Muscle of leg (tissue), 16 donors: Measurements from ENCODE around the gene SAMD11. TPM values are rescaled to one million over a fixed set of nuclear protein-coding genes. Genes with fewer than 3 reads are reported as not detected.
A peak's percentile ranks its signal among the peaks of the same experiment; 100 is the strongest.
"Not testable (repeated sequence)": the region's sequence is repeated elsewhere in the genome, so short reads cannot be mapped to it uniquely, and the experiment has no call there.

Experiments
- DNase-seq: peaks from one replicate; pipeline ENCODE4 v3.0.0; 2013
- H3K27ac ChIP-seq: one replicate; pipeline ENCODE4 v1.5.1; 2013; ENCODE audit warnings: mild to moderate bottlenecking, low read length, control low read depth
- H3K27me3 ChIP-seq: one replicate; pipeline ENCODE4 v1.6.1; 2013; ENCODE audit warnings: low read length; ENCODE audit not compliant: control insufficient read depth, insufficient read depth
- H3K36me3 ChIP-seq: one replicate; pipeline ENCODE4 v1.6.1; 2013; ENCODE audit warnings: low read length; ENCODE audit not compliant: control insufficient read depth, insufficient read depth
- H3K4me1 ChIP-seq: one replicate; pipeline ENCODE4 v1.6.1; 2013; ENCODE audit warnings: low read length; ENCODE audit not compliant: control insufficient read depth, insufficient read depth
- H3K4me3 ChIP-seq: one replicate; pipeline ENCODE4 v1.5.1; 2013; ENCODE audit warnings: low read length, control low read depth
- H3K9me3 ChIP-seq: replicated peaks from 2 replicates; pipeline ENCODE4 v1.6.1; 2013; ENCODE audit warnings: low read depth, low read length; ENCODE audit not compliant: control insufficient read depth
- WGBS: methylation state at CpG from one replicate; pipeline ENCODE4 v1.1.5; 2013; ENCODE audit warnings: missing lambda C conversion rate; ENCODE audit not compliant: insufficient coverage; 5-methylcytosine and 5-hydroxymethylcytosine counted together
- long read RNA-seq, 11 donors: transcript quantifications; one replicate each; lab custom pipeline, GENCODE V29; 2026
- polyA plus RNA-seq, 8 donors: library from polyadenylated mRNA; unstranded; fragments of 120-200 nt; gene quantifications; one replicate each; pipeline versions ENCODE4 v1.2.1 to v1.2.3, GENCODE V29; 2013; ENCODE audit warnings: inconsistent platforms in 1 of 8, low replicate concordance in 1 of 8; ENCODE audit not compliant: insufficient read length in 8 of 8, insufficient read depth in 1 of 8
- total RNA-seq: library from RNA; stranded (reverse); fragments of 120-200 nt; gene quantifications from one replicate; pipeline ENCODE4 v1.2.4, GENCODE V29; 2013

Gene SAMD11, protein sequence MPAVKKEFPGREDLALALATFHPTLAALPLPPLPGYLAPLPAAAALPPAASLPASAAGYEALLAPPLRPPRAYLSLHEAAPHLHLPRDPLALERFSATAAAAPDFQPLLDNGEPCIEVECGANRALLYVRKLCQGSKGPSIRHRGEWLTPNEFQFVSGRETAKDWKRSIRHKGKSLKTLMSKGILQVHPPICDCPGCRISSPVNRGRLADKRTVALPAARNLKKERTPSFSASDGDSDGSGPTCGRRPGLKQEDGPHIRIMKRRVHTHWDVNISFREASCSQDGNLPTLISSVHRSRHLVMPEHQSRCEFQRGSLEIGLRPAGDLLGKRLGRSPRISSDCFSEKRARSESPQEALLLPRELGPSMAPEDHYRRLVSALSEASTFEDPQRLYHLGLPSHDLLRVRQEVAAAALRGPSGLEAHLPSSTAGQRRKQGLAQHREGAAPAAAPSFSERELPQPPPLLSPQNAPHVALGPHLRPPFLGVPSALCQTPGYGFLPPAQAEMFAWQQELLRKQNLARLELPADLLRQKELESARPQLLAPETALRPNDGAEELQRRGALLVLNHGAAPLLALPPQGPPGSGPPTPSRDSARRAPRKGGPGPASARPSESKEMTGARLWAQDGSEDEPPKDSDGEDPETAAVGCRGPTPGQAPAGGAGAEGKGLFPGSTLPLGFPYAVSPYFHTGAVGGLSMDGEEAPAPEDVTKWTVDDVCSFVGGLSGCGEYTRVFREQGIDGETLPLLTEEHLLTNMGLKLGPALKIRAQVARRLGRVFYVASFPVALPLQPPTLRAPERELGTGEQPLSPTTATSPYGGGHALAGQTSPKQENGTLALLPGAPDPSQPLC
- total RNA-seq (8.1 TPM), polyA plus RNA-seq (1 to 10 TPM; 2.4 to 9.2 (median 6.2) TPM)
- long read RNA-seq, donor 1: 0 reads
- long read RNA-seq, donor 2: 0 reads
- long read RNA-seq, donor 3: 0 reads
- long read RNA-seq, donor 4: 0 reads
- long read RNA-seq, donor 5, partial matches to known transcripts: 17 of 18 reads
- long read RNA-seq, donor 5, other reads (novel, unspliced or antisense): 0 of 18 reads
- long read RNA-seq, donor 6: 0 reads
- long read RNA-seq, donor 7: 0 reads
- long read RNA-seq, donor 8: 0 reads
- long read RNA-seq, donor 9: 0 reads
- long read RNA-seq, donor 10: 0 reads
- long read RNA-seq, donor 11: 0 reads

- under 1% methylated on average over 65 of the region's 72 CpGs for WGBS
- Histone ChIP-seq H3K4me1 (peaks cover 37% of the 10 kb centered on the region), H3K27me3 (peaks cover 89% of the 10 kb centered on the region), H3K27ac (no peak within 1 kb of the TSS), H3K4me3 (peak within 1 kb of the TSS; percentile 35), H3K9me3 (no peaks in the 10 kb centered on the region), H3K36me3 (no peaks in the 10 kb centered on the region)
- DNase-seq: peak; percentile 95
These were observed at the start of gene SAMD11 for GRCh38 chr1:923131-923990. SAMD11 (plus strand) TSS chr1:923923; CDS start chr1:924432, 509 bp downstream.

GRCh38 chr1:876428-877208, 47.1 kb upstream of the SAMD11 start:
- WGBS: 51% methylated on average over 4 of the region's 8 CpGs

DNA sequence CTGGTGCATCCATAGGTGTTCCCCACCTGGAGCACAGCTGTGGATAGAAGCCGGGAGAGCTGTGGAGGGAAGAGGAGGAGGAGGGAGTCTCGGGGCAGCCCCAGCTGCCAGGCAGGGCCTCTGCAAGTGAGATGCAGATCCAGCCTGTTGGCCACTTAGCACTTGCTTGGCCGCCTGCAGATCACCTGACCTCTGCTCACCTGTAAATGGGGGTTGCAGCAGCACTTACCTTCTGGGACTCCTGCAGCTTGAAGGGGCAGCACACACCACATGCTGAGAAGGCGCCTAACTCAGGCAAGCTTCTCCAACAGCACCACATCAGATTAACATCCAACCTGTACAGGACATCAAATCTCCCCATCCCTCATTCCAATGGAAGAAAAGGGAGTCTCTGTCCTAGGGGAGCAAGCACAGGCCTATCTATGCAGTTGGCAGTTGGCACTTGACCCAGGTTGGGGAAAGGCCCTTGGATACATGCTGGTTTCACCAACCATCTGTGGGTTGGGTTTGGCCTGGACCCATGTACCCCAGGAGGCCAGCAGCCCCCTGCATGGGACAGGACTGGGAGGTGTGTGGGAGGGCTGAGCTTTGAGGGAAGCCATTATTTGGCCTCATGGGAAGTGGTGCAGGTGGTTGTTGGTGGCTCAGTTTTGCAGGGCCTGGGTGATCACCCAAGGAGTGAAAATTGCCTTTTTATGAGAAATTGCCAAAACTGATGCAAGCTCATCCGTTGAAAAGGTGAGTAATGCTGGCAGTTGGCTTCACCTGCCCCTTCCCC, 46.3 kb upstream of the SAMD11 start:
- not testable (repeated sequence) for H3K4me1 ChIP-seq, H3K27ac ChIP-seq, H3K36me3 ChIP-seq, H3K9me3 ChIP-seq, DNase-seq, H3K4me3 ChIP-seq
- peaks cover 23% of the 10 kb centered on the region for H3K27me3 ChIP-seq
- 27% methylated on average over 1 of the region's 5 CpGs for WGBS

More at GRCh38 chr1:876428-877208, 47.1 kb upstream of the SAMD11 start:
- H3K4me1 ChIP-seq, H3K27ac ChIP-seq, H3K9me3 ChIP-seq, H3K36me3 ChIP-seq, H3K4me3 ChIP-seq, DNase-seq: not testable (repeated sequence)
- peaks cover 20% of the 10 kb centered on the region for H3K27me3 ChIP-seq

- H3K27me3 ChIP-seq: peaks cover 12% of the 10 kb centered on the region
- not testable (repeated sequence) for H3K4me3 ChIP-seq, H3K36me3 ChIP-seq, H3K27ac ChIP-seq, DNase-seq, H3K9me3 ChIP-seq, H3K4me1 ChIP-seq
- WGBS: no CpG with 5 or more reads among the region's 2 CpGs
These were observed 43.2 kb upstream of the SAMD11 start for GRCh38 chr1:880511-880910.

- H3K27me3 ChIP-seq: peaks cover 12% of the 10 kb centered on the region
- not testable (repeated sequence) for H3K9me3 ChIP-seq, H3K27ac ChIP-seq, DNase-seq, H3K4me3 ChIP-seq, H3K4me1 ChIP-seq, H3K36me3 ChIP-seq
- WGBS: no CpG with 5 or more reads among the region's 2 CpGs
These were observed 42.8 kb upstream of the SAMD11 start for GRCh38 chr1:880915-881314.

DNA sequence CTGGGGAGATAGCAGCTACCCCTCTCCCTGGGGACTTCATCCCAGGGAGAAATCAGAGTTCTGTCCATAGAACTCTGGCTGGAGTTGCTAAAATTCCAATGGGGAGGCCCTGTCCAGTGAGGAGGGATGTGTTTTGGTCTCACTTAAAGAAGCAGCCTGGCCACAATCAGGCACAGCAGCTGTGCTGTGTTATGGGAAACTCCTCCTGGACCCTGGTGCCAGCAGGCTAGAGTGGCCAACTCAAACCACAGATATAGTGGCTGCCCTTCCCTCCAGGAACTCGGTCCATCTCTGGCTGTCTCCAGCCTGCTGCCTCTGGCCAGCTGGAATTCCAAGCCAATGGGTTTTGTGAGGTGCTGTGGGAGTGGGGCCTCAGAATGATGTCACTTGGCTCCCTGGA, 37.4 kb upstream of the SAMD11 start:
- Histone ChIP-seq H3K4me1 (no peaks in the 10 kb centered on the region), H3K27me3 (peaks cover 18% of the 10 kb centered on the region)

GRCh38 chr1:886760-887159, 37.0 kb upstream of the SAMD11 start:
- DNase-seq: no peak
- H3K36me3 ChIP-seq: no peaks in the 10 kb centered on the region
- WGBS: 84% methylated on average over 11 of the region's 11 CpGs
- peaks cover 18% of the 10 kb centered on the region for H3K27me3 ChIP-seq
- H3K9me3 ChIP-seq: no peaks in the 10 kb centered on the region
- H3K27ac ChIP-seq: no peak overlapping the region
- H3K4me3 ChIP-seq: no peak overlapping the region
- no peaks in the 10 kb centered on the region for H3K4me1 ChIP-seq

More for the DNA sequence above, 37.4 kb upstream of the SAMD11 start:
- Histone ChIP-seq H3K27ac (no peak overlapping the region), H3K4me3 (no peak overlapping the region), H3K9me3 (no peaks in the 10 kb centered on the region), H3K36me3 (no peaks in the 10 kb centered on the region)
- no peak for DNase-seq
- no CpG with 5 or more reads among the region's 1 CpG for WGBS

DNA sequence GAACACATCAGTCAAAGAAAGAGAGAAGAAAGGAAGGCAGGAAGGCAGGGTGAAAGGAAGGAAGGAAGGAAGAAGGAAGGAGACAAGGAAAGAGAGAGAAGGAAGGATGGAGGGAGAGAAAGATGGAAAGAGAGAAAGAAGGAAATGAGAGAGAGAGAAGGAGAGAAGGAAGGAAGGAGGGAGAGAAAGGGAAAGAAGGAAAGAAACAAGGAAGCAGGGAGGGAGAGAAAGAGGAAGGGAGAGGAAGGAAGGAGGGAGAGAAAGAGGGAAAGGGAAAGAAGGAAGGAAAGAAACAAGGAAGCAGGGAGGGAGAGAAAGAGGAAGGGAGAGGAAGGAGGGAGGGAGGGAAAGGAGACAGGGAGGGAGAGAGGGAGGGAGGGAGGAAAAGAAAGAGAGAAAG, 35.4 kb upstream of the SAMD11 start:
- Histone ChIP-seq H3K36me3 (no peaks in the 10 kb centered on the region), H3K27me3 (peaks cover 13% of the 10 kb centered on the region), H3K27ac (no peak overlapping the region), H3K4me3 (no peak overlapping the region), H3K9me3 (no peaks in the 10 kb centered on the region), H3K4me1 (no peaks in the 10 kb centered on the region)
- DNase-seq: no peak
